GM10248 (cell line): ENCODE measurements around the gene ZNF335.
A peak's percentile ranks its signal among the peaks of the same experiment; 100 is the strongest.
"Not testable (repeated sequence)": the region's sequence is repeated elsewhere in the genome, so short reads cannot be mapped to it uniquely, and the experiment has no call there.

Experiments used
- CTCF ChIA-PET: fragments of 300-600 bp; sonication (Branson Sonifier 250); formaldehyde crosslinking; extraction: SDS; loops from one replicate; lab custom pipeline; 2021; ENCODE audit warnings: antibody characterized with exemption; lab: Yijun Ruan, JAX
- POLR2A ChIA-PET: fragments of 350-650 bp; sonication (Branson Sonifier 250); formaldehyde crosslinking; extraction: SDS; loops from one replicate; lab custom pipeline; 2020; ENCODE audit warnings: antibody characterized with exemption; lab: Yijun Ruan, JAX
- DNase-seq: peaks from one replicate; pipeline ENCODE4 v3.0.0; 2012; ENCODE audit errors: extremely low spot score
- TF ChIP-seq, protein P1 (sequence below): IDR thresholded peaks from 2 replicates; pipeline ENCODE4 v1.5.1; 2012; ENCODE audit warnings: mild to moderate bottlenecking, low read depth; ENCODE audit errors: extremely low read depth, missing control alignments, control extremely low read depth

ZNF335 gene

DNA sequence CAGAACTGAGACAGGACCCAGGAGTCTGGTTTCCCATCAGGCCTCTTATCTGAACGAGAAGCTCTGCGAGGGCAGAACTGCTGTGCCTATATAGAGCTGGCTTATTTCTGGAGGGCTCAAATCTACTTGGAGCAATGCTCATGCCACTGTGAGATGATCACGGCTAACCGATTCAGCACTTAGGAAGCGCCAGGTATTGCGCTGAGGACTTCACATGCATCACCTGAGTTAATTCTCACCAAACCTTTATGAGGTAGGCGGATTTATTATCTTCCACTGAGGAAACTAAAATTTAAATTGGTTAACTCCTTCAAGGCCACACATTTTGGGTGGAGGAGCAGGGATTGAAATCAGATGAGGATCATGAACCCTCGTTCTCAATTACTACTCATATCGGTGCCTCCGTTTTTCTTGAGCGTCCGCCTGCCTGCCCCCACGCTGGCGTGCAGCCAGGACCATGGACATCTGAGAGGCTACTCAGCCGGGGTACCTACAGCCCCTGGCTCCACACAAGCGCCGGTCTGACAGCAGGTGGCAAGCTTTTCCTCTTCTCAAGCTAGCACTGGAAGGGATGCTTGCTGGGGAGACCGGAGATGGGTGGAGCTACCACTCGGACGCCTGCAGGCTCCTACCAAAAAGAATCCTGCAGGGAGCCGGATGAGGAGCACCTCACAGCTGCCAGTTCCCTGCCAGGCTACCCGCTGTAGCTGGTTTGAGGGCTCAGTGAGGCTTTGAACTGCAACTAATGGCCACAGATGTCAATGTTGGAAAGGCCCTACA, 38.5 kb downstream of the ZNF335 start:
- TF ChIP-seq, protein P1, sequence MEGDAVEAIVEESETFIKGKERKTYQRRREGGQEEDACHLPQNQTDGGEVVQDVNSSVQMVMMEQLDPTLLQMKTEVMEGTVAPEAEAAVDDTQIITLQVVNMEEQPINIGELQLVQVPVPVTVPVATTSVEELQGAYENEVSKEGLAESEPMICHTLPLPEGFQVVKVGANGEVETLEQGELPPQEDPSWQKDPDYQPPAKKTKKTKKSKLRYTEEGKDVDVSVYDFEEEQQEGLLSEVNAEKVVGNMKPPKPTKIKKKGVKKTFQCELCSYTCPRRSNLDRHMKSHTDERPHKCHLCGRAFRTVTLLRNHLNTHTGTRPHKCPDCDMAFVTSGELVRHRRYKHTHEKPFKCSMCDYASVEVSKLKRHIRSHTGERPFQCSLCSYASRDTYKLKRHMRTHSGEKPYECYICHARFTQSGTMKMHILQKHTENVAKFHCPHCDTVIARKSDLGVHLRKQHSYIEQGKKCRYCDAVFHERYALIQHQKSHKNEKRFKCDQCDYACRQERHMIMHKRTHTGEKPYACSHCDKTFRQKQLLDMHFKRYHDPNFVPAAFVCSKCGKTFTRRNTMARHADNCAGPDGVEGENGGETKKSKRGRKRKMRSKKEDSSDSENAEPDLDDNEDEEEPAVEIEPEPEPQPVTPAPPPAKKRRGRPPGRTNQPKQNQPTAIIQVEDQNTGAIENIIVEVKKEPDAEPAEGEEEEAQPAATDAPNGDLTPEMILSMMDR = peak; percentile 53
- DNase-seq = peak; percentile 78
- POLR2A ChIA-PET = interaction anchor here (0.9 to 2.6 kb wide), 5 partner anchors 9 to 53 kb away, joined by 3 to 14 read pairs (median 4); partner anchors contain the start of genes CTSA, NEURL2 and ZNF335
- CTCF ChIA-PET = interaction anchor here (0.7 to 2.5 kb wide), 16 partner anchors 9 to 163 kb away, joined by 3 to 18 read pairs (median 4); partner anchors contain the start of gene ZNF335

DNA sequence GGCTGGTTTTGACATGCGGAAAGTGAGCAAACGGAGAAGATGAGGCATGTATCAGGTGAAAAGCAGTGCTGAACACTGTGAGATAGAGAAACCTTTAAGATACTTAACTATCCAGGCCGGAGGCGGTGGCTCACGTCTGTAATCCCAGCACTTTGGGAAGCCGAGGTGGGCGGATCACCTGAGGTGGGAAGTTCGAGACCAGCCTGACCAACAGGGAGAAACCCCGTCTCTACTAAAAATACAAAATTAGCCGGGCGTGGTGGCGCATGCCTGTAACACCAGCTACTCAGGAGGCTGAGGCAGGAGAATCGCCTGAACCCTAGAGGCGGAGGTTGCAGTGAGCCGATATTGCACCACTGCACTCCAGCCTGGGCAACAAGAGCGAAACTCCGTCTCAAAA, 40.3 kb downstream of the ZNF335 start:
- POLR2A ChIA-PET, DNase-seq: not testable (repeated sequence)
- CTCF ChIA-PET = interaction anchor here (1.8 kb wide), 1 partner anchor 12 kb away, joined by 7 read pairs; no protein-coding TSS in a partner anchor

DNA sequence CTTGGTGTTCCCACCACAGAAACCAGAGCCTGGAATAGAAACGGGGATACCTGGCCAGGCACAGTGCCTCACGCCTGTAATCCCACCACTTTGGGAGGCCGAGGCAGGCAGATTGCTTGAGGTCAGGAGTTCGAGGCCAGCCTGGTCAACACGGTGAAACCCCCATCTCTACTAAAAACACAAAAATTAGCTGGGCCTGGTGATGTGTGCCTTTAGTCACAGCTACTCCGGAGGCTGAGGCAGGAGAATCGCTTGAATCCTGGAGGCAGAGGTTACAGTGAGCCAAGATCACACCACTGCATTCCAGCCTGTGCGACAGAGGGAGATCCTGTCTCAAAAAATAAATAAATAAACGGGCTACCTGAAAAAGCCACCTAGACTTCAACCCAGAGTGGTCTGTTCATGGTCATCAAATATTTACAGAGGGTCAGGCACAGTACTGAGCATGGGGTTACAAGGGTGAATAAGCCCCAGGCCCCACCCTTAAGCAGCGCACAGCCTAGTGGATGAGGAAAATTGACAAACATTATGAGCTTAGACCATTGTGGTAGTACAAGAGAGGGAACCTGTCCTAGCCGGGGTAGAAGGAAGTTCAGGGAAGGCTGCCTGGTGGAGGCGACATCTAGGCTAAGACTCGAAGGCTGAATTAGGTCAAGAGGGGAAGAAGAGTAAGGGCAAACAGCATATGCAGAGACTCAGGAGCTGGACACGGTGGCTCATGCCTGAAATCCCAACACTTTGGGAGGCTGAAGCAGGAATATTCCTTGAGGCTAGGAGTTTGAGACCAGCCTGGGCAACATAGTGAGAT, 44.7 kb downstream of the ZNF335 start:
- TF ChIP-seq, protein P1 = no peak
- no peak for DNase-seq
- ChIA-PET POLR2A (interaction anchor here (0.6 kb wide), 1 partner anchor 17 kb away, joined by 5 read pairs; no protein-coding TSS in a partner anchor), CTCF (interaction anchor here (1.3 to 1.6 kb wide), 3 partner anchors 10 to 23 kb away, joined by 3 to 5 read pairs (median 3); no protein-coding TSS in a partner anchor)

DNA sequence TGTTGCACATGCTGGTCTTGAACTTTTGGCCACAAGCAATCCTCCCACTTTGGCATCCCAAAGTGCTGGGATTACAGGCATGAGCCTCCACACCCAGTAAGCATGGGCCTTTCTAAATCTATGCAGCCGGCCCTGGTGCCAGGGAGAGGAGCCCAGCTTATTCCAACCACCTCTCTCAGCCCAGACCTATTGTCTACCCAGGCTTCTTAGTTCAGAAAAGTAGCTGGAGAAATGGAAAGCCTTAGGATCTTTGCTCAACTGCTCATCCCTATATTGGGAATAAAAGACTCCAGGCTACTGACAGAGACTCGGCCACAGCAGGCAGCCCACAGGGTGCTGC, 45.3 kb downstream of the ZNF335 start:
- TF ChIP-seq, protein P1 = no peak
- POLR2A ChIA-PET = interaction anchor here (0.6 kb wide), 1 partner anchor 17 kb away, joined by 5 read pairs; no protein-coding TSS in a partner anchor
- DNase-seq = no peak
- CTCF ChIA-PET = interaction anchor here (1.3 to 3.1 kb wide), 3 partner anchors 10 to 42 kb away, joined by 4 to 10 read pairs (median 5); no protein-coding TSS in a partner anchor

- TF ChIP-seq, protein P1 = no peak
- POLR2A ChIA-PET = interaction anchor here (0.5 kb wide), 1 partner anchor 9 kb away, joined by 3 read pairs; no protein-coding TSS in a partner anchor
- no peak for DNase-seq
- CTCF ChIA-PET = interaction anchor here (1.3 to 3.1 kb wide), 2 partner anchors 9 to 42 kb away, joined by 4 to 10 read pairs; no protein-coding TSS in a partner anchor
These were observed 46.0 kb downstream of the ZNF335 start for GRCh38 chr20:45925821-45926506.

- no peak for DNase-seq
- POLR2A ChIA-PET = interaction anchor here (0.9 kb wide), 1 partner anchor 9 kb away, joined by 3 read pairs; the partner anchor contains the start of gene PCIF1
These were observed 47.4 kb downstream of the ZNF335 start for GRCh38 chr20:45924391-45925261.

More at GRCh38 chr20:45924391-45925261, 47.4 kb downstream of the ZNF335 start:
- TF ChIP-seq, protein P1 = no peak
- CTCF ChIA-PET = interaction anchor here (0.9 to 3.1 kb wide), 5 partner anchors 9 to 125 kb away, joined by 3 to 10 read pairs (median 4); no protein-coding TSS in a partner anchor
